ENCODE data around the gene TMEM271.

GRCh38 chr4:560061-560460 is 16.0 kb downstream of the TMEM271 start:
- TF ChIP-seq POLR2A (IDR thresholded peaks at IDR 0.05) (no peak), CTCF (IDR thresholded peaks at IDR 0.05) (no peak), POLR2AphosphoS5 (IDR thresholded peaks at IDR 0.05) (no peak), EP300 (IDR thresholded peaks at IDR 0.05; ENCODE audit: low read depth) (no peak)

Measured in transverse colon (tissue), 4 donors.